AG09309 (cell line): ENCODE data around the gene CMTM5.
"Not testable (repeated sequence)": the region's sequence is repeated elsewhere in the genome, so short reads cannot be mapped to it uniquely, and the experiment has no call there.

Experiments used
- DNase-seq: peaks from one replicate; pipeline ENCODE4 v3.0.0-alpha.2; 2010; ENCODE audit warnings: low read depth
- H3K4me3 ChIP-seq: 2 replicates; pipeline ENCODE4 v1.5.1; 2011; ENCODE audit warnings: mild to moderate bottlenecking, low read depth, low read length, moderate library complexity; ENCODE audit not compliant: control insufficient read depth
- CTCF ChIP-seq: IDR thresholded peaks from 2 replicates; pipeline ENCODE4 v1.5.1; 2011; ENCODE audit warnings: mild to moderate bottlenecking, low read depth, low read length, inconsistent platforms; ENCODE audit not compliant: insufficient read depth, control insufficient read depth; ENCODE audit errors: missing control alignments

Gene CMTM5

GRCh38 chr14:23398348-23398747, 21.5 kb downstream of the CMTM5 start:
- no peak for DNase-seq
- no peak for TF ChIP-seq CTCF
- H3K4me3 ChIP-seq = no peak overlapping the region

GRCh38 chr14:23399136-23399535, 22.3 kb downstream of the CMTM5 start:
- no peak for DNase-seq
- no peak overlapping the region for H3K4me3 ChIP-seq
- TF ChIP-seq CTCF = no peak

GRCh38 chr14:23399591-23399990, 22.7 kb downstream of the CMTM5 start:
- H3K4me3 ChIP-seq = no peak overlapping the region
- DNase-seq = no peak
- TF ChIP-seq CTCF = no peak

GRCh38 chr14:23400496-23401149, 23.8 kb downstream of the CMTM5 start:
- not testable (repeated sequence) for DNase-seq, H3K4me3 ChIP-seq

- DNase-seq = no peak
- TF ChIP-seq CTCF = no peak
These were observed 24.4 kb downstream of the CMTM5 start for GRCh38 chr14:23401291-23401690.

GRCh38 chr14:23402296-23403138, 25.7 kb downstream of the CMTM5 start:
- H3K4me3 ChIP-seq = no peak overlapping the region
- DNase-seq = no peak
- TF ChIP-seq CTCF = no peak

More at GRCh38 chr14:23401291-23401690, 24.4 kb downstream of the CMTM5 start:
- H3K4me3 ChIP-seq = no peak overlapping the region

- TF ChIP-seq CTCF = no peak
- H3K4me3 ChIP-seq = no peak overlapping the region
- DNase-seq = no peak
These were observed 26.2 kb downstream of the CMTM5 start for GRCh38 chr14:23403139-23403438.
